HCT116 (cell line): ENCODE data around the gene COL4A1. TPM values are rescaled to one million over a fixed set of nuclear protein-coding genes. Genes with fewer than 3 reads are reported as not detected.

ENCODE experiments used
- ATAC-seq: fragments of 200-7000 bp; cut with Tn5 transposase; 2 replicates; pipeline ENCODE4 v1.9.1; 2020; ENCODE audit warnings: mild to moderate bottlenecking, moderate library complexity
- BruUV-seq: library from RNA; stranded (reverse); fragments of 400-500 nt; replicated peaks from 2 replicates; lab custom pipeline; 2021; lab: Mats Ljungman, UMichigan
- CTCF ChIA-PET: fragments of 300-600 bp; sonication (Branson Sonifier 250); formaldehyde crosslinking; loops from one replicate; lab custom pipeline; 2021; ENCODE audit warnings: antibody characterized with exemption; lab: Charles Lee
- POLR2A ChIA-PET: fragments of 300-600, 350-600 bp; sonication (Branson Sonifier 250); formaldehyde crosslinking; loops from one replicate; lab custom pipeline; 2021; ENCODE audit warnings: antibody characterized with exemption; lab: Charles Lee
- RAD21 ChIA-PET, 2 experiments: fragments of 300-600 bp; sonication (Branson Sonifier 250); formaldehyde crosslinking; loops; one replicate each; lab custom pipeline; 2023; ENCODE audit warnings: low total read pairs in 2 of 2; ENCODE audit not compliant: uncharacterized antibody in 2 of 2, unreplicated experiment in 2 of 2, low non-redundant PET in 1 of 2; lab: Charles Lee
- DNase-seq: peaks from one replicate; pipeline ENCODE4 v3.0.0-alpha.2; 2010; ENCODE audit warnings: low read depth, low spot score
- H2AFZ ChIP-seq: fragments of 200-600 bp; shearing (Covaris generic), sonication (generic); 2 replicates; pipeline ENCODE4 v1.6.1; 2017; ENCODE audit warnings: low read depth, mixed run types, mixed read lengths, antibody characterized with exemption, low read length; ENCODE audit not compliant: poor library complexity, severe bottlenecking
- H3K27ac ChIP-seq: 2 replicates; pipeline ENCODE4 v1.5.1; 2012; ENCODE audit warnings: low read depth, low read length
- H3K27me3 ChIP-seq: fragments of 200-600 bp; sonication (generic); 2 replicates; pipeline ENCODE4 v1.6.1; 2016; ENCODE audit warnings: mixed run types, low read length, mixed read lengths; ENCODE audit not compliant: insufficient read depth
- H3K36me3 ChIP-seq, 2 experiments: fragments of 200-500 bp in 1 of 2; fragments of 200-600 bp in 1 of 2; sonication (Bioruptor generic) in 1 of 2; sonication (generic) in 1 of 2; 2 replicates each; pipeline versions ENCODE4 v1.5.1 to v1.6.1; 2014 to 2016; ENCODE audit warnings: low read length in 2 of 2, inconsistent platforms in 1 of 2, mixed read lengths in 1 of 2, mixed run types in 1 of 2; ENCODE audit not compliant: insufficient read depth in 2 of 2, control insufficient read depth in 1 of 2
- H3K4me1 ChIP-seq, 2 experiments: fragments of 200-600 bp in 1 of 2; sonication (generic) in 1 of 2; 2 replicates each; pipeline versions ENCODE4 v1.5.1 to v1.6.1; 2012 to 2017; ENCODE audit warnings: low read length in 2 of 2, inconsistent platforms in 1 of 2, mild to moderate bottlenecking in 1 of 2, mixed read lengths in 1 of 2, mixed run types in 1 of 2, moderate library complexity in 1 of 2; ENCODE audit not compliant: insufficient read depth in 2 of 2, control insufficient read depth in 1 of 2
- H3K4me2 ChIP-seq: fragments of 200-600 bp; sonication (generic); 2 replicates; pipeline ENCODE4 v1.6.1; 2017; ENCODE audit warnings: mixed run types, low read length, mixed read lengths
- H3K4me3 ChIP-seq, 2 experiments: fragments of 200-600 bp in 1 of 2; sonication (generic) in 1 of 2; replicated peaks in 1 of 2; 2 replicates each; pipeline ENCODE4 v1.5.1; 2011 to 2016; ENCODE audit warnings: low read length in 2 of 2, control low read depth in 1 of 2, low read depth in 1 of 2, mild to moderate bottlenecking in 1 of 2, mixed read lengths in 1 of 2, mixed run types in 1 of 2
- H3K79me2 ChIP-seq: fragments of 200-600 bp; sonication (generic); 2 replicates; pipeline ENCODE4 v1.6.1; 2017; ENCODE audit warnings: mild to moderate bottlenecking, mixed run types, low read length, moderate library complexity, mixed read lengths; ENCODE audit not compliant: insufficient read depth
- H3K9ac ChIP-seq: fragments of 200-600 bp; sonication (generic); 2 replicates; pipeline ENCODE4 v1.6.1; 2016; ENCODE audit warnings: low read length, mixed read lengths
- H3K9me2 ChIP-seq: fragments of 200-600 bp; sonication (generic), shearing (Covaris generic); 2 replicates; pipeline ENCODE4 v1.6.1; 2017; ENCODE audit warnings: mixed run types, mild to moderate bottlenecking, moderate library complexity; ENCODE audit not compliant: insufficient read depth
- H3K9me3 ChIP-seq, 2 experiments: fragments of 200-500 bp in 1 of 2; fragments of 200-600 bp in 1 of 2; sonication (Bioruptor generic) in 1 of 2; sonication (generic) in 1 of 2; 2 replicates each; pipeline ENCODE4 v1.6.1; 2014 to 2017; ENCODE audit warnings: low read length in 2 of 2, mixed read lengths in 2 of 2, inconsistent platforms in 1 of 2, low read depth in 1 of 2, mild to moderate bottlenecking in 1 of 2, mixed run types in 1 of 2, moderate library complexity in 1 of 2; ENCODE audit not compliant: control insufficient read depth in 1 of 2, insufficient read depth in 1 of 2
- H4K20me1 ChIP-seq: fragments of 200-600 bp; sonication (generic), shearing (Covaris generic); 2 replicates; pipeline ENCODE4 v1.6.1; 2017; ENCODE audit warnings: mixed run types, mild to moderate bottlenecking, moderate library complexity; ENCODE audit not compliant: insufficient read depth
- CBX3 ChIP-seq: IDR thresholded peaks from 2 replicates; pipeline ENCODE4 v1.6.1; 2012; ENCODE audit warnings: low read depth
- CEBPB ChIP-seq: IDR thresholded peaks from 2 replicates; pipeline ENCODE4 v1.6.1; 2012; ENCODE audit warnings: low read depth
- CTCF ChIP-seq, 3 experiments: fragments of 200-600 bp in 1 of 3; sonication (generic) in 1 of 3; IDR thresholded peaks in 2 of 3; conservative IDR thresholded peaks in 1 of 3; 2 replicates each; pipeline ENCODE4 v1.5.1; 2012 to 2017; ENCODE audit warnings: low read depth in 2 of 3, low read length in 2 of 3, antibody characterized with exemption in 1 of 3, borderline replicate concordance in 1 of 3, control low read depth in 1 of 3, mild to moderate bottlenecking in 1 of 3, mixed read lengths in 1 of 3, mixed run types in 1 of 3, moderate library complexity in 1 of 3; ENCODE audit not compliant: insufficient read depth in 1 of 3
- EGR1 ChIP-seq: IDR thresholded peaks from 2 replicates; pipeline ENCODE4 v1.6.1; 2012; ENCODE audit warnings: low read depth
- EZH2 ChIP-seq: fragments of 200-600 bp; sonication (generic); IDR thresholded peaks from 2 replicates; pipeline ENCODE4 v1.6.1; 2017; ENCODE audit warnings: antibody characterized with exemption, mixed run types
- EZH2phosphoT487 ChIP-seq: fragments of 200-600 bp; IDR thresholded peaks from 2 replicates; pipeline ENCODE4 v1.6.1; 2018; ENCODE audit warnings: antibody characterized with exemption, borderline replicate concordance
- JUND ChIP-seq: IDR thresholded peaks from 2 replicates; pipeline ENCODE4 v1.6.1; 2012
- POLR2A ChIP-seq: IDR thresholded peaks from 2 replicates; pipeline ENCODE4 v1.7.0; 2011; ENCODE audit warnings: borderline replicate concordance; ENCODE audit not compliant: insufficient read depth, insufficient read length; ENCODE audit errors: extremely low read depth
- POLR2AphosphoS5 ChIP-seq: IDR thresholded peaks from 2 replicates; pipeline ENCODE4 v1.6.1; 2011; ENCODE audit warnings: mild to moderate bottlenecking, low read depth, low read length, moderate library complexity
- RAD21 ChIP-seq: IDR thresholded peaks from 2 replicates; pipeline ENCODE4 v1.6.1; 2012; ENCODE audit warnings: low read depth, mild to moderate bottlenecking
- SIN3A ChIP-seq: IDR thresholded peaks from 2 replicates; pipeline ENCODE4 v1.6.1; 2012; ENCODE audit warnings: low read depth
- SP1 ChIP-seq: IDR thresholded peaks from 2 replicates; pipeline ENCODE4 v1.6.1; 2012; ENCODE audit warnings: low read depth
- TCF7L2 ChIP-seq: IDR thresholded peaks from 2 replicates; pipeline ENCODE4 v1.7.0; 2011; ENCODE audit warnings: borderline replicate concordance, inconsistent platforms; ENCODE audit not compliant: insufficient read depth, insufficient read length; ENCODE audit errors: extremely low read depth
- ZFX ChIP-seq: fragments of 450-650 bp; IDR thresholded peaks from 2 replicates; pipeline ENCODE4 v1.6.1; 2017
- ZNF274 ChIP-seq: fragments of 200-500 bp; sonication (Bioruptor generic); IDR thresholded peaks from 2 replicates; pipeline ENCODE4 v1.6.1; 2014; ENCODE audit warnings: mild to moderate bottlenecking, low read depth, low read length, inconsistent platforms
- intact Hi-C: fragments of 100-400 bp; cut with micrococcal nuclease; formaldehyde crosslinking; loops from 2 replicates; pipeline ENCODE4 v1.10.0; 2022
- total RNA-seq: library from RNA; stranded (reverse); gene quantifications from one replicate; pipeline ENCODE4 v1.2.1, GENCODE V29; 2021; ENCODE audit not compliant: unreplicated experiment
- TF ChIP-seq, protein P1 (sequence below): IDR thresholded peaks from 2 replicates; pipeline ENCODE4 v1.6.1; 2011; ENCODE audit warnings: mild to moderate bottlenecking, low read length, moderate library complexity; ENCODE audit not compliant: insufficient replicate concordance; ENCODE audit errors: extremely low read depth

The COL4A1 gene
- total RNA-seq, 1 experiment from 2014 or later, result 0.57 TPM

DNA sequence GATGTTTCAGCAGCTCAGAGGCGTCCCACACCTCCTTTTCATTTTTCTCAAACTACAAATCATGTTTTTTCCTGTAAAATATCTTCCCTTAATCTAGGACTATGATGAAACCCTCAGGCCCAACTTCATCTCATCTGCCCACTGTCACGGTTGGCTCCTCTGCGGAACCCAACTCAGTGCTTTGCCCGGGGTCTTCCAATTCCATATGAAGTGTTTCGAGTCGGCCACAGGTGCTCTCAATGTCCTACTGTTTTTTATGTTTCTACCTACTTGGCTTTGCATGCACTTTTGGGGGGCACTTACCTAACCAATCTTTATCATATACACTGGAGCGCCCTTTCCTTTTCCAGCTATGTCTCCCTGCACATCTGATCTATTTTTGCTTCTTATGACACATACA, 28.1 kb downstream of the COL4A1 start:
- H3K36me3 ChIP-seq, result no peaks in the 10 kb centered on the region
- no TSS peak for BruUV-seq
- H3K9me2 ChIP-seq, result no peaks in the 10 kb centered on the region
- H3K27ac ChIP-seq, result no peak overlapping the region
- TF ChIP-seq CTCF (IDR thresholded peaks at IDR 0.05 in 2 of 3, conservative IDR thresholded peaks at IDR 0.05 in 1 of 3; ENCODE audit: borderline replicate concordance in 1 of 3, insufficient read depth in 1 of 3, low read depth in 2 of 3, low read length in 2 of 3), result no peak
- no peak for TF ChIP-seq SP1
- TF ChIP-seq, all 23 proteins: peak for 0
- H3K79me2 ChIP-seq, result no peaks in the 10 kb centered on the region
- no peaks in the 10 kb centered on the region for H3K9me3 ChIP-seq
- CTCF ChIA-PET, result no interaction called here
- H3K4me3 ChIP-seq, result no peak overlapping the region
- DNase-seq, result no peak
- H4K20me1 ChIP-seq, result no peaks in the 10 kb centered on the region
- no peak overlapping the region for H2AFZ ChIP-seq
- intact Hi-C loops, result no loop called here
- H3K4me2 ChIP-seq, result no peak overlapping the region
- POLR2A ChIA-PET, result no interaction called here
- H3K9ac ChIP-seq, result no peak overlapping the region
- H3K27me3 ChIP-seq, result peaks cover 23% of the 10 kb centered on the region; the same call in 1 of the 2 replicates
- no peaks in the 10 kb centered on the region for H3K4me1 ChIP-seq
- RAD21 ChIA-PET, result no interaction called here
- ATAC-seq, result no peak

DNA sequence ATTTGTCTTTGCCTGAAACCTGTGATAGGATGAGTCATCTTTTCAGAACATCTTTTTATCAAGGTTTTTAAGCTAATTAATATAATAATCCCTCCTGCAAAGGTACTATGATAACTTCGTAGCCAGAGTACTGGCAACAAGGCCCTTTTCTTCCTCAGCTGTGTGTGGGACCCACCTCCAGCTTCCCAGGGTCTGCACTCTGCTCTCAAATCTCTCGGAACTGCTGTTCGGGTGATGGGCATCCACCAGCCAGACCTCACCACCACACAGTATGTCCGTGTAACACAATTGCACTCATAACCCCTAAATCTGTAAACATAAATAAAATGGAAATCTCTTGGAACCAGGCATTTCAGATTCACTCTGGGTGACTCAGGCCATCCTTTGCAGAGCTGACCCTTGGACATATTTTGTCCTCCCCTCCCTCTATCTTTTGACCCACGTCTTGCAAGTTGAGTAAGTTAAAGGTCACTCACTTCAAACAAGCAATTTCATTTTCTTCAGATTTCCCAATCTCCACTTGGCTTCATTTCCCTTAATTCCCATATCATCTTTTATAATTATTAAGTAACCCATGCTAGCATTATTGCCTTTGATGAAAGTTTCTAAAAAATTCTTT, 29.5 kb downstream of the COL4A1 start:
- Histone ChIP-seq H3K9me2 (no peaks in the 10 kb centered on the region), H3K4me1 (no peaks in the 10 kb centered on the region), H3K9ac (no peak overlapping the region), H3K79me2 (no peaks in the 10 kb centered on the region), H2AFZ (no peak overlapping the region), H3K4me2 (no peak overlapping the region), H3K36me3 (no peaks in the 10 kb centered on the region), H4K20me1 (no peaks in the 10 kb centered on the region), H3K9me3 (no peaks in the 10 kb centered on the region), H3K4me3 (no peak overlapping the region), H3K27ac (no peak overlapping the region), H3K27me3 (peaks cover 23% of the 10 kb centered on the region; the same call in 1 of the 2 replicates)
- ATAC-seq (no peak), DNase-seq (no peak)
- intact Hi-C loops, result no loop called here
- CTCF ChIA-PET, result no interaction called here
- POLR2A ChIA-PET, result no interaction called here
- BruUV-seq, result no TSS peak
- RAD21 ChIA-PET, result no interaction called here
- TF ChIP-seq POLR2AphosphoS5 (no peak), SIN3A (no peak), POLR2A (no peak), EZH2phosphoT487 (no peak), CBX3 (no peak), ZFX (no peak), EGR1 (no peak), SP1 (no peak), JUND (no peak), TCF7L2 (no peak), ZNF274 (no peak), EZH2 (no peak), CEBPB (no peak), RAD21 (no peak)
- TF ChIP-seq, protein P1, sequence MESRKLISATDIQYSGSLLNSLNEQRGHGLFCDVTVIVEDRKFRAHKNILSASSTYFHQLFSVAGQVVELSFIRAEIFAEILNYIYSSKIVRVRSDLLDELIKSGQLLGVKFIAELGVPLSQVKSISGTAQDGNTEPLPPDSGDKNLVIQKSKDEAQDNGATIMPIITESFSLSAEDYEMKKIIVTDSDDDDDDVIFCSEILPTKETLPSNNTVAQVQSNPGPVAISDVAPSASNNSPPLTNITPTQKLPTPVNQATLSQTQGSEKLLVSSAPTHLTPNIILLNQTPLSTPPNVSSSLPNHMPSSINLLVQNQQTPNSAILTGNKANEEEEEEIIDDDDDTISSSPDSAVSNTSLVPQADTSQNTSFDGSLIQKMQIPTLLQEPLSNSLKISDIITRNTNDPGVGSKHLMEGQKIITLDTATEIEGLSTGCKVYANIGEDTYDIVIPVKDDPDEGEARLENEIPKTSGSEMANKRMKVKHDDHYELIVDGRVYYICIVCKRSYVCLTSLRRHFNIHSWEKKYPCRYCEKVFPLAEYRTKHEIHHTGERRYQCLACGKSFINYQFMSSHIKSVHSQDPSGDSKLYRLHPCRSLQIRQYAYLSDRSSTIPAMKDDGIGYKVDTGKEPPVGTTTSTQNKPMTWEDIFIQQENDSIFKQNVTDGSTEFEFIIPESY, result no peak
